ENCODE results near the gene SCN8A. TPM values are rescaled to one million over a fixed set of nuclear protein-coding genes. Genes with fewer than 3 reads are reported as not detected.

SCN8A gene
- total and polyA plus RNA-seq, 2 donors (not counting 3 experiments of a cell fraction or from before 2014, with no cell fraction given) = 9.4 to 20.4 TPM

- H3K9ac ChIP-seq (replicated peaks; ENCODE audit: extremely low read depth, insufficient read depth, low read length) = no peak overlapping the region
- ChIA-PET CTCF (interaction anchor here (1.4 to 4.2 kb wide), 3 partner anchors 15 to 37 kb away, joined by 3 to 23 read pairs (median 15); no protein-coding TSS in a partner anchor), POLR2A (no interaction called here)
- H3K27ac ChIP-seq (ENCODE audit: insufficient read depth, low read depth, low read length) = no peak overlapping the region
- DNase-seq (ENCODE audit: low read depth, low spot score) (no peak), FAIRE-seq (no peak)
- intact Hi-C loops (cut with micrococcal nuclease) (no loop called here), dilution Hi-C loops (cut with MboI; ENCODE audit: extremely low pct_ligation_motif_present, low sequenced_read_pairs) (no loop called here)
- no peaks in the 10 kb centered on the region for H3K36me3 ChIP-seq (ENCODE audit: control insufficient read depth in 2 of 2, extremely low read depth in 1 of 2, insufficient read depth in 2 of 2, low read length in 2 of 2)
- no peak overlapping the region for H3K4me3 ChIP-seq (replicated peaks in 1 of 3; ENCODE audit: insufficient read depth in 1 of 3, low read depth in 1 of 3, low read length in 3 of 3)
- peaks cover 0 to 22% of the 10 kb centered on the region in 2 experiments for H3K27me3 ChIP-seq (ENCODE audit: control insufficient read depth in 2 of 2, insufficient read depth in 2 of 2, low read length in 2 of 2)
- H2AFZ ChIP-seq (ENCODE audit: low read depth, low read length) = no peak overlapping the region
- peaks cover 2% of the 10 kb centered on the region for H3K4me1 ChIP-seq (ENCODE audit: control insufficient read depth, extremely low read depth, insufficient read depth, low read length)
- no peaks in the 10 kb centered on the region for H3K9me1 ChIP-seq (replicated peaks; ENCODE audit: control insufficient read depth, extremely low read depth, insufficient read depth, low read length)
- H3K4me2 ChIP-seq (ENCODE audit: insufficient read depth, low read length) = no peak overlapping the region
- TF ChIP-seq, protein P1, sequence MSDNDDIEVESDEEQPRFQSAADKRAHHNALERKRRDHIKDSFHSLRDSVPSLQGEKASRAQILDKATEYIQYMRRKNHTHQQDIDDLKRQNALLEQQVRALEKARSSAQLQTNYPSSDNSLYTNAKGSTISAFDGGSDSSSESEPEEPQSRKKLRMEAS (IDR thresholded peaks at IDR 0.05; ENCODE audit: insufficient read depth, insufficient read length) = no peak
- TF ChIP-seq MYC (IDR thresholded peaks at IDR 0.05; ENCODE audit: low read depth, low read length) = no peak
- no peaks in the 10 kb centered on the region for H4K20me1 ChIP-seq (replicated peaks; ENCODE audit: control insufficient read depth, extremely low read depth, insufficient read depth, low read length)
- H3K79me2 ChIP-seq (ENCODE audit: control insufficient read depth, insufficient read depth, low read length) = no peaks in the 10 kb centered on the region
- no TSS peak for BruUV-seq (replicated peaks)
- no peaks in the 10 kb centered on the region for H3K9me3 ChIP-seq (replicated peaks; ENCODE audit: control insufficient read depth, insufficient read depth, low read length)
Measured at GRCh38 chr12:51838036-51838435, 247.0 kb downstream of the SCN8A start.

- Histone ChIP-seq H3K27ac (ENCODE audit: insufficient read depth, low read depth, low read length) (no peak overlapping the region), H3K9me3 (replicated peaks; ENCODE audit: control insufficient read depth, insufficient read depth, low read length) (no peaks in the 10 kb centered on the region), H3K9me1 (replicated peaks; ENCODE audit: control insufficient read depth, extremely low read depth, insufficient read depth, low read length) (no peaks in the 10 kb centered on the region), H3K27me3 (ENCODE audit: control insufficient read depth in 2 of 2, insufficient read depth in 2 of 2, low read length in 2 of 2) (peaks cover 0 to 25% of the 10 kb centered on the region in 2 experiments), H3K36me3 (ENCODE audit: control insufficient read depth in 2 of 2, extremely low read depth in 1 of 2, insufficient read depth in 2 of 2, low read length in 2 of 2) (no peaks in the 10 kb centered on the region), H2AFZ (ENCODE audit: low read depth, low read length) (no peak overlapping the region), H3K9ac (replicated peaks; ENCODE audit: extremely low read depth, insufficient read depth, low read length) (no peak overlapping the region), H4K20me1 (replicated peaks; ENCODE audit: control insufficient read depth, extremely low read depth, insufficient read depth, low read length) (no peaks in the 10 kb centered on the region), H3K4me1 (ENCODE audit: control insufficient read depth, extremely low read depth, insufficient read depth, low read length) (no peaks in the 10 kb centered on the region), H3K4me3 (replicated peaks in 1 of 3; ENCODE audit: insufficient read depth in 1 of 3, low read depth in 1 of 3, low read length in 3 of 3) (no peak overlapping the region), H3K4me2 (ENCODE audit: insufficient read depth, low read length) (no peak overlapping the region), H3K79me2 (ENCODE audit: control insufficient read depth, insufficient read depth, low read length) (no peaks in the 10 kb centered on the region)
- intact Hi-C loops (cut with micrococcal nuclease) (no loop called here), dilution Hi-C loops (cut with MboI; ENCODE audit: extremely low pct_ligation_motif_present, low sequenced_read_pairs) (no loop called here)
- no TSS peak for BruUV-seq (replicated peaks)
- FAIRE-seq = no peak
- DNase-seq (ENCODE audit: low read depth, low spot score) = no peak
- ChIA-PET CTCF (interaction anchor here (1.4 to 4.2 kb wide), 3 partner anchors 15 to 36 kb away, joined by 3 to 23 read pairs (median 6); no protein-coding TSS in a partner anchor), POLR2A (no interaction called here)
- TF ChIP-seq MYC (IDR thresholded peaks at IDR 0.05; ENCODE audit: low read depth, low read length) = no peak
- no peak for TF ChIP-seq JUN (IDR thresholded peaks at IDR 0.05; ENCODE audit: borderline replicate concordance, insufficient read depth, insufficient read length, low read depth)
- TF ChIP-seq, protein P1 (IDR thresholded peaks at IDR 0.05; ENCODE audit: insufficient read depth, insufficient read length) = no peak
- no peak for TF ChIP-seq POLR2AphosphoS5 (IDR thresholded peaks at IDR 0.05; ENCODE audit: insufficient read depth, low read depth, low read length)
- no peak for TF ChIP-seq EZH2 (IDR thresholded peaks at IDR 0.05; ENCODE audit: borderline replicate concordance, low read depth, low read length, severe bottlenecking)
- TF ChIP-seq, protein P2, sequence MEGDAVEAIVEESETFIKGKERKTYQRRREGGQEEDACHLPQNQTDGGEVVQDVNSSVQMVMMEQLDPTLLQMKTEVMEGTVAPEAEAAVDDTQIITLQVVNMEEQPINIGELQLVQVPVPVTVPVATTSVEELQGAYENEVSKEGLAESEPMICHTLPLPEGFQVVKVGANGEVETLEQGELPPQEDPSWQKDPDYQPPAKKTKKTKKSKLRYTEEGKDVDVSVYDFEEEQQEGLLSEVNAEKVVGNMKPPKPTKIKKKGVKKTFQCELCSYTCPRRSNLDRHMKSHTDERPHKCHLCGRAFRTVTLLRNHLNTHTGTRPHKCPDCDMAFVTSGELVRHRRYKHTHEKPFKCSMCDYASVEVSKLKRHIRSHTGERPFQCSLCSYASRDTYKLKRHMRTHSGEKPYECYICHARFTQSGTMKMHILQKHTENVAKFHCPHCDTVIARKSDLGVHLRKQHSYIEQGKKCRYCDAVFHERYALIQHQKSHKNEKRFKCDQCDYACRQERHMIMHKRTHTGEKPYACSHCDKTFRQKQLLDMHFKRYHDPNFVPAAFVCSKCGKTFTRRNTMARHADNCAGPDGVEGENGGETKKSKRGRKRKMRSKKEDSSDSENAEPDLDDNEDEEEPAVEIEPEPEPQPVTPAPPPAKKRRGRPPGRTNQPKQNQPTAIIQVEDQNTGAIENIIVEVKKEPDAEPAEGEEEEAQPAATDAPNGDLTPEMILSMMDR (IDR thresholded peaks at IDR 0.05; ENCODE audit: extremely low read depth in 1 of 2, insufficient read depth in 1 of 2, low read depth in 1 of 2, low read length in 2 of 2) = no peak
- no peak for TF ChIP-seq FOS (IDR thresholded peaks at IDR 0.05; ENCODE audit: borderline replicate concordance, insufficient read depth, low read length)
- no peak for TF ChIP-seq POLR2A (IDR thresholded peaks at IDR 0.05; ENCODE audit: low read depth, low read length)
Measured at GRCh38 chr12:51838762-51839161, 247.7 kb downstream of the SCN8A start.

Measured in endothelial cell of umbilical vein (primary cell).